ENCODE data around the gene GNAO1. TPM values are rescaled to one million over a fixed set of nuclear protein-coding genes. Genes with fewer than 3 reads are reported as not detected.

Gene GNAO1
- total and polyA plus RNA-seq, 2 of the 13 experiments (the other 11 are each of a cell fraction or from before 2014, with no cell fraction given), result not detected

DNA sequence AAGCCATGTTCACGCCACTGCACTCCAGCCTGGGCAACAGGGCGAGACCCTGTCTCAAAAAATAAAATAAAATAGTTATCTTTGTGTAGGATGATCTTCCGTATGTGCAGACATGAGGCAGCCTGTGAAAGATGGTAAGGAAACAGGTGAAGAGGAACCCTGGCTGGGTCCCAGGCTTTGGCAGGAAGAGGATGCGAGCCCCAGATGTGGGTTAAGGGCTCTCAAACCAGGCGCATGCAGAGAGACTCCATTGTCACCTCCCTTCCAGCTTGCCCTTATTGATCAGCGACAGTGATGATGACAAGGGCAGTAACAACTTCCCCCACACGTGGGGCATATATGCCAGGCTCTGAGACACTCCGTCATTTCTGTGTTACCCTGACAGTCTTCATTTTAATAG, 106.8 kb downstream of the GNAO1 start:
- 38% methylated on average over 8 of the region's 8 CpGs for WGBS (ENCODE audit: low lambda C conversion rate)
- H3K9me3 ChIP-seq (ENCODE audit: low read length), result no peaks in the 10 kb centered on the region
- no peak for FAIRE-seq
- ATAC-seq, result no peak
- H3K4me2 ChIP-seq (ENCODE audit: low read depth, low read length), result no peak overlapping the region
- ChIA-PET POLR2A (no interaction called here), CTCF (ENCODE audit: low intra/inter-chr PET ratio, low total read pairs) (no interaction called here)
- H4K20me1 ChIP-seq (ENCODE audit: insufficient read depth, low read length), result no peaks in the 10 kb centered on the region
- no peaks in the 10 kb centered on the region for H3K4me1 ChIP-seq (ENCODE audit: insufficient read depth, low read length)
- no TSS peak for BruUV-seq (replicated peaks)
- intact Hi-C loops (cut with micrococcal nuclease; ENCODE audit: unreplicated experiment) (loop anchor here (5.0 kb wide), 1 partner anchor 924 kb away; no protein-coding TSS in a partner anchor), in situ Hi-C loops (cut with HindIII; ENCODE audit: extremely low pct_ligation_motif_present, low pct_unique_long_range_greater_than_20kb) (loop anchor here (10.0 kb wide), 1 partner anchor 57 kb away; no protein-coding TSS in a partner anchor)
- no peaks in the 10 kb centered on the region for H3K79me2 ChIP-seq (ENCODE audit: insufficient read depth, low read length)
- no peak for DNase-seq (ENCODE audit: low spot score)
- H3K4me3 ChIP-seq (replicated peaks in 1 of 3; ENCODE audit: insufficient read depth in 1 of 3, low read depth in 2 of 3, low read length in 3 of 3), result no peak overlapping the region
- H3K27ac ChIP-seq (ENCODE audit: extremely low read length, insufficient read depth, low read length), result no peak overlapping the region
- no peaks in the 10 kb centered on the region for H3K36me3 ChIP-seq (replicated peaks in 1 of 2; ENCODE audit: control insufficient read depth in 1 of 2, insufficient read depth in 2 of 2, low read length in 2 of 2)
- no peak for TF ChIP-seq STAT5B (CRISPR knock-in tag; IDR thresholded peaks at IDR 0.05)
- no peak for TF ChIP-seq MAFK (conservative IDR thresholded peaks at IDR 0.05 in 1 of 2, IDR thresholded peaks at IDR 0.05 in 1 of 2; ENCODE audit: low read length in 2 of 2)
- TF ChIP-seq SRSF4 (IDR thresholded peaks at IDR 0.05; ENCODE audit: low read depth, low read length, poor library complexity, severe bottlenecking), result no peak
- no peak for TF ChIP-seq MED13 (CRISPR knock-in tag; IDR thresholded peaks at IDR 0.05)
- no peak for TF ChIP-seq SALL1 (CRISPR knock-in tag; IDR thresholded peaks at IDR 0.05)
- no peak for TF ChIP-seq DMAP1 (CRISPR knock-in tag; IDR thresholded peaks at IDR 0.05)
- no peak for TF ChIP-seq ZNF331 (CRISPR knock-in tag; IDR thresholded peaks at IDR 0.05)
- TF ChIP-seq GMEB2 (CRISPR knock-in tag; IDR thresholded peaks at IDR 0.05; ENCODE audit: low read depth), result no peak
- no peak for TF ChIP-seq ZSCAN30 (CRISPR knock-in tag; IDR thresholded peaks at IDR 0.05)
- peaks cover 1 to 10% of the 10 kb centered on the region in 2 experiments; a peak in 3 of 5 replicates for H3K27me3 ChIP-seq (ENCODE audit: control insufficient read depth in 1 of 2, insufficient read depth in 2 of 2, low read length in 2 of 2)
- H2AFZ ChIP-seq (ENCODE audit: low read length), result no peak overlapping the region
- H3K9ac ChIP-seq (ENCODE audit: insufficient read depth, low read depth, low read length), result no peak overlapping the region

Measured in HepG2 (cell line).